HepG2 (cell line): Measurements from ENCODE around the gene CACNB4.

Experiments used
- ATF3 ChIP-seq: sonication (generic); formaldehyde crosslinking; IDR thresholded peaks from 2 replicates; pipeline ENCODE4 v1.4.0; 2020; ENCODE audit warnings: missing genetic modification reagents
- FOXA1 ChIP-seq, 2 experiments: fragments of 450-650 bp in 1 of 2; sonication (generic) in 1 of 2; formaldehyde crosslinking in 1 of 2; IDR thresholded peaks; 2 replicates each; pipeline versions ENCODE4 v1.4.0 to v1.6.1; 2016 to 2020; ENCODE audit warnings: missing genetic modification reagents in 1 of 2
- JUN ChIP-seq: sonication (generic); formaldehyde crosslinking; IDR thresholded peaks from 2 replicates; pipeline ENCODE4 v1.4.0; 2020; ENCODE audit warnings: mild to moderate bottlenecking, missing genetic modification reagents
- MTA1 ChIP-seq: sonication (generic); formaldehyde crosslinking; IDR thresholded peaks from 2 replicates; pipeline ENCODE4 v1.4.0; 2020; ENCODE audit warnings: missing genetic modification reagents, mild to moderate bottlenecking, borderline replicate concordance
- REL ChIP-seq: sonication (generic); formaldehyde crosslinking; conservative IDR thresholded peaks from 2 replicates; pipeline ENCODE4 v1.8.0; 2022; ENCODE audit warnings: mild to moderate bottlenecking, missing genetic modification reagents, moderate library complexity
- TOPORS ChIP-seq: sonication (generic); formaldehyde crosslinking; IDR thresholded peaks from 2 replicates; pipeline ENCODE4 v1.8.0; 2023; ENCODE audit warnings: mild to moderate bottlenecking, missing genetic modification reagents
- ZNF225 ChIP-seq: sonication (generic); formaldehyde crosslinking; IDR thresholded peaks from 2 replicates; pipeline ENCODE4 v1.4.0; 2020; ENCODE audit warnings: mild to moderate bottlenecking, missing genetic modification reagents
- ZNF30 ChIP-seq: sonication (generic); formaldehyde crosslinking; IDR thresholded peaks from 2 replicates; pipeline ENCODE4 v1.5.0; 2020; ENCODE audit warnings: mild to moderate bottlenecking, missing genetic modification reagents
- ZNF44 ChIP-seq: sonication (generic); formaldehyde crosslinking; IDR thresholded peaks from 2 replicates; pipeline ENCODE4 v1.5.1; 2020; ENCODE audit warnings: mild to moderate bottlenecking, missing genetic modification reagents
- ZNF678 ChIP-seq: sonication (generic); formaldehyde crosslinking; IDR thresholded peaks from 2 replicates; pipeline ENCODE4 v1.4.0; 2020; ENCODE audit warnings: mild to moderate bottlenecking, missing genetic modification reagents
- TF ChIP-seq, protein P1 (sequence below): sonication (generic); formaldehyde crosslinking; IDR thresholded peaks from 2 replicates; pipeline ENCODE4 v1.4.0; 2020; ENCODE audit warnings: missing genetic modification reagents

DNA sequence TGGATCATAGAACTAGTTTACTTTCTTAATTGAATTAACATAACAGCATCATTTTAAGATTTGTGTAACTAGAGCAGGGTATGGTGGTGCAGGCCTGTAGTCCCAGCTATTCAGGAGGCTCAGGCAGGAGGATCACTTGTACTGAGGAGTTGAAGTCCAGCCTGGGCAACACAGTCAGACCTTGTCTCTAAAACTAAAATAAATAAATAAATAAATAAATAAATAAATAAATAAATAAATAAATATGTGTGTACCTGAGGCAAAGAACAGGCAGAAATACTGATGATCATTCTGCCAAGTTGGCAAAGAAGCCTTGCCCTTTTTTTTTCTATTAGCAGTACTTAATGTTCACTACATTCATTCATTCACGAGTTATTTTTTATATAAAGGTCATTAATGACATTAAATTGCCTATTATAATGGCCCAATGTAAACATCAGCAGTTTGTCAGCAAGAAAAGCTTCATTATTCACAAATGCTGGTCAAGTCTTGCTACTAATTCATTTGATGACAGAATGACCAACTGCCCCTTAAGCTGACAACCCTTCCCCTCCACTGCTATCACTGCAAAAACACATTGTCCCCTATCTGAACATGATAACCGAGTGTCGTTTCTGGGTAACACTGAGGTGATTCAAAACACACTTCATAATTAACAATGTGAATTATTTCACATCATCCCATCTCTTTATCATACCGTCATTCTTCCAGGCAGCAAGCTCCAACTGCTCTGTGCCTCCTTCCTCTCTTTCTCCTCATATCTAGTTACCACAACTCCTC is 309.6 kb downstream of the CACNB4 start:
- TF ChIP-seq ZNF678 (CRISPR knock-in tag) (no peak), REL (CRISPR knock-in tag) (no peak), TOPORS (CRISPR knock-in tag) (no peak), ATF3 (CRISPR knock-in tag) (no peak), FOXA1 (IDR thresholded peaks at IDR 0.05) (no peak), FOXA1 (CRISPR knock-in tag; IDR thresholded peaks at IDR 0.05) (no peak), ZNF30 (CRISPR knock-in tag) (no peak), JUN (CRISPR knock-in tag) (no peak), ZNF225 (no peak), MTA1 (CRISPR knock-in tag) (no peak), ZNF44 (CRISPR knock-in tag) (no peak)
- TF ChIP-seq, protein P1, sequence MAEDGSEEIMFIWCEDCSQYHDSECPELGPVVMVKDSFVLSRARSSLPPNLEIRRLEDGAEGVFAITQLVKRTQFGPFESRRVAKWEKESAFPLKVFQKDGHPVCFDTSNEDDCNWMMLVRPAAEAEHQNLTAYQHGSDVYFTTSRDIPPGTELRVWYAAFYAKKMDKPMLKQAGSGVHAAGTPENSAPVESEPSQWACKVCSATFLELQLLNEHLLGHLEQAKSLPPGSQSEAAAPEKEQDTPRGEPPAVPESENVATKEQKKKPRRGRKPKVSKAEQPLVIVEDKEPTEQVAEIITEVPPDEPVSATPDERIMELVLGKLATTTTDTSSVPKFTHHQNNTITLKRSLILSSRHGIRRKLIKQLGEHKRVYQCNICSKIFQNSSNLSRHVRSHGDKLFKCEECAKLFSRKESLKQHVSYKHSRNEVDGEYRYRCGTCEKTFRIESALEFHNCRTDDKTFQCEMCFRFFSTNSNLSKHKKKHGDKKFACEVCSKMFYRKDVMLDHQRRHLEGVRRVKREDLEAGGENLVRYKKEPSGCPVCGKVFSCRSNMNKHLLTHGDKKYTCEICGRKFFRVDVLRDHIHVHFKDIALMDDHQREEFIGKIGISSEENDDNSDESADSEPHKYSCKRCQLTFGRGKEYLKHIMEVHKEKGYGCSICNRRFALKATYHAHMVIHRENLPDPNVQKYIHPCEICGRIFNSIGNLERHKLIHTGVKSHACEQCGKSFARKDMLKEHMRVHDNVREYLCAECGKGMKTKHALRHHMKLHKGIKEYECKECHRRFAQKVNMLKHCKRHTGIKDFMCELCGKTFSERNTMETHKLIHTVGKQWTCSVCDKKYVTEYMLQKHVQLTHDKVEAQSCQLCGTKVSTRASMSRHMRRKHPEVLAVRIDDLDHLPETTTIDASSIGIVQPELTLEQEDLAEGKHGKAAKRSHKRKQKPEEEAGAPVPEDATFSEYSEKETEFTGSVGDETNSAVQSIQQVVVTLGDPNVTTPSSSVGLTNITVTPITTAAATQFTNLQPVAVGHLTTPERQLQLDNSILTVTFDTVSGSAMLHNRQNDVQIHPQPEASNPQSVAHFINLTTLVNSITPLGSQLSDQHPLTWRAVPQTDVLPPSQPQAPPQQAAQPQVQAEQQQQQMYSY (CRISPR knock-in tag): no peak
